DOHH2 (cell line): ENCODE data around the gene FAM174C.

Source experiments
- H3F3A ChIP-seq: fragments of 200-600 bp; sonication (generic), shearing (Covaris generic); 2 replicates; pipeline ENCODE4 v1.6.0; 2016; ENCODE audit warnings: antibody characterized with exemption, mild to moderate bottlenecking; ENCODE audit not compliant: control insufficient read depth, insufficient read depth
- H3K27ac ChIP-seq: fragments of 200-600 bp; sonication (generic); 2 replicates; pipeline ENCODE4 v1.5.1; 2014; ENCODE audit warnings: low read depth, mild to moderate bottlenecking, low read length, moderate library complexity
- H3K27me3 ChIP-seq: fragments of 200-600 bp; sonication (generic); 2 replicates; pipeline ENCODE4 v1.6.1; 2014; ENCODE audit warnings: mild to moderate bottlenecking, low read length, mixed read lengths; ENCODE audit not compliant: control insufficient read depth
- H3K36me3 ChIP-seq: fragments of 200-600 bp; sonication (generic); 2 replicates; pipeline ENCODE4 v1.6.1; 2014; ENCODE audit warnings: mild to moderate bottlenecking, low read length, moderate library complexity, mixed read lengths; ENCODE audit not compliant: control insufficient read depth
- H3K4me1 ChIP-seq: fragments of 200-600 bp; sonication (generic); 2 replicates; pipeline ENCODE4 v1.6.1; 2014; ENCODE audit warnings: mild to moderate bottlenecking, low read length, mixed read lengths; ENCODE audit not compliant: control insufficient read depth
- H3K4me2 ChIP-seq: fragments of 200-600 bp; sonication (generic); 2 replicates; pipeline ENCODE4 v1.6.0; 2014; ENCODE audit warnings: mild to moderate bottlenecking, low read length, moderate library complexity
- H3K4me3 ChIP-seq: fragments of 200-600 bp; sonication (generic); 2 replicates; pipeline ENCODE4 v1.5.1; 2014; ENCODE audit warnings: mild to moderate bottlenecking, low read length, mixed read lengths
- H3K79me2 ChIP-seq: fragments of 200-600 bp; sonication (generic); 2 replicates; pipeline ENCODE4 v1.6.1; 2014; ENCODE audit warnings: mild to moderate bottlenecking, low read length, mixed read lengths; ENCODE audit not compliant: control insufficient read depth
- H3K9me2 ChIP-seq: fragments of 200-600 bp; sonication (generic); replicated peaks from 2 replicates; pipeline ENCODE4 v1.6.1; 2014; ENCODE audit warnings: mild to moderate bottlenecking, low read length, mixed read lengths; ENCODE audit not compliant: control insufficient read depth
- H3K9me3 ChIP-seq: fragments of 200-600 bp; sonication (generic); 2 replicates; pipeline ENCODE4 v1.6.1; 2014; ENCODE audit warnings: antibody characterized with exemption, low read length, mixed read lengths; ENCODE audit not compliant: control insufficient read depth, insufficient read depth
- H4K20me1 ChIP-seq: fragments of 200-600 bp; sonication (generic); 2 replicates; pipeline ENCODE4 v1.6.0; 2014; ENCODE audit warnings: low read depth, mild to moderate bottlenecking, antibody characterized with exemption, low read length, moderate library complexity; ENCODE audit not compliant: control insufficient read depth, insufficient read depth
- EZH2phosphoT487 ChIP-seq: fragments of 200-600 bp; sonication (generic); IDR thresholded peaks from 2 replicates; pipeline ENCODE4 v1.6.1; 2017; ENCODE audit warnings: borderline replicate concordance, mild to moderate bottlenecking, antibody characterized with exemption, low read length, moderate library complexity, mixed read lengths
- TF ChIP-seq, protein P1 (sequence below): fragments of 200-600 bp; sonication (generic); IDR thresholded peaks from one replicate; pipeline ENCODE4 v1.5.1; 2014; ENCODE audit warnings: antibody characterized with exemption, mild to moderate bottlenecking, low read depth, low read length; ENCODE audit not compliant: poor library complexity, severe bottlenecking

FAM174C gene

DNA sequence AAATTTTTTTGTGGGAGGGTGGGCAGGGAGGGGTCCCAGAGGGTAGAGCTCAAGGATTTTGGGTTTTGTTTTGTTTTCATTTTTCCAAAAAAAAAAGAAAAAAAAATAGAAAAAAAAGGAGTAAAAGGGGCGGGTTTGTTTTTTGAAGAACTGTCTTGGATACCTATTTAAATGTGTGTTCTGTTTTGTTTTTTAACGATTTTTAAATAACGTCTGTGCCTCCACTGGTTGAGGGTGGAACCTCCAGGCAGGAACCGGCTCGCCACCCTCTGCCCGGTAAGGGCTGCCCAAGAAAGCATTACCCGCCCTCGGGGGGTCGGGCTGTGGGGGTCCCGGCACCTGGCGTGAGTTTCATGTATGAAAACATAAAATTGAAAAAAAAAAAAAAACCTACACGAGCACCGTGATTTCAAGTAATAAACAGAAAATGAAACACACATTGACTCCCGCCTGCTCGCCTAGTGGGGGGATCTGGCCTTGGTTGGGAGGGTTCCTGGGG is 16.6 kb upstream of the FAM174C start:
- Histone ChIP-seq H3K27me3 (no peaks in the 10 kb centered on the region), H4K20me1 (peaks cover 6% of the 10 kb centered on the region; the same call in 1 of the 2 replicates), H3F3A (peaks cover 47% of the 10 kb centered on the region), H3K4me1 (peaks cover 85% of the 10 kb centered on the region), H3K79me2 (peaks cover 51% of the 10 kb centered on the region), H3K36me3 (peaks cover 58% of the 10 kb centered on the region), H3K27ac (peak overlapping the region; percentile 85), H3K4me3 (peak overlapping the region; percentile 77), H3K9me3 (no peaks in the 10 kb centered on the region), H3K9me2 (no peaks in the 10 kb centered on the region), H3K4me2 (peak overlapping the region; percentile 98)
- TF ChIP-seq EZH2phosphoT487, result no peak
- TF ChIP-seq, protein P1, sequence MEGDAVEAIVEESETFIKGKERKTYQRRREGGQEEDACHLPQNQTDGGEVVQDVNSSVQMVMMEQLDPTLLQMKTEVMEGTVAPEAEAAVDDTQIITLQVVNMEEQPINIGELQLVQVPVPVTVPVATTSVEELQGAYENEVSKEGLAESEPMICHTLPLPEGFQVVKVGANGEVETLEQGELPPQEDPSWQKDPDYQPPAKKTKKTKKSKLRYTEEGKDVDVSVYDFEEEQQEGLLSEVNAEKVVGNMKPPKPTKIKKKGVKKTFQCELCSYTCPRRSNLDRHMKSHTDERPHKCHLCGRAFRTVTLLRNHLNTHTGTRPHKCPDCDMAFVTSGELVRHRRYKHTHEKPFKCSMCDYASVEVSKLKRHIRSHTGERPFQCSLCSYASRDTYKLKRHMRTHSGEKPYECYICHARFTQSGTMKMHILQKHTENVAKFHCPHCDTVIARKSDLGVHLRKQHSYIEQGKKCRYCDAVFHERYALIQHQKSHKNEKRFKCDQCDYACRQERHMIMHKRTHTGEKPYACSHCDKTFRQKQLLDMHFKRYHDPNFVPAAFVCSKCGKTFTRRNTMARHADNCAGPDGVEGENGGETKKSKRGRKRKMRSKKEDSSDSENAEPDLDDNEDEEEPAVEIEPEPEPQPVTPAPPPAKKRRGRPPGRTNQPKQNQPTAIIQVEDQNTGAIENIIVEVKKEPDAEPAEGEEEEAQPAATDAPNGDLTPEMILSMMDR, result no peak

DNA sequence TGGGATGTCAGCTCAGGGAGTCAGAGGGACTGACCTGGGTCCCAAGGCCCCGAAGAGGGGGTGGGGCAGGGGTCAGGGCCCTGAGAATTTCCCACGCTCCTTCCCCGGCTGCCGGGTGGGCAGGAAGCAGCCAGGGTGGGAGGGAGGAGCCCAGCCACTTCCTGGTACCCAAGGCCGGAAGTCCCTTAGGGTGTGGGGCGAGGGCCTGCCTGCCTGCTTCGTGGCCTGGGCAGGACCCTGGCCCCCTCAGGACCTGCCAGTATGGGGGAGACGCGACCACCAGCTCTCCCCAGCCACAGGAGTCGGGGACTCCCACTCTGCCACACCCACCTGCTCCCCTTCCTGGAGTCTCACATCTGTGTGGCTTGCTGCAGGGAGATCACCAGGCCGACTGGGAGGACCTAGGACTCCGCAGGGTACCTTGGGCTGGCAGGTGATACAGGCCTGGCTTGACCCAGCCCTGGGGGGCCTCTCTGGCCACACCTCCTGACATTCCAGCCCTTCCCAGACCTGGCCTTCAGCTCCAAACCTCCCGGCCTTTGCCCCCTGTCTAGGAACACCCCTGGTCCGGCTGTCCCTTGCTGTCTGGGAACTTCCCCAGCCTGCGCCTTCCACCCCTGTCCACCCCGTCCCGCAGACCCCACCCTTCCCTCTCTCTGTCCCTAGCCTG is 16.0 kb upstream of the FAM174C start:
- H3K4me3 ChIP-seq, result peak overlapping the region; percentile 77
- no peaks in the 10 kb centered on the region for H3K9me2 ChIP-seq
- peaks cover 45% of the 10 kb centered on the region for H3K79me2 ChIP-seq
- H4K20me1 ChIP-seq, result peaks cover 2% of the 10 kb centered on the region; the same call in 1 of the 2 replicates
- TF ChIP-seq, protein P1, result no peak
- TF ChIP-seq EZH2phosphoT487, result no peak
- H3K36me3 ChIP-seq, result peaks cover 55% of the 10 kb centered on the region
- no peaks in the 10 kb centered on the region for H3K9me3 ChIP-seq
- peak overlapping the region; percentile 98 for H3K4me2 ChIP-seq
- H3K27ac ChIP-seq, result peak overlapping the region; percentile 85
- H3K27me3 ChIP-seq, result no peaks in the 10 kb centered on the region
- H3F3A ChIP-seq, result peaks cover 51% of the 10 kb centered on the region
- peaks cover 85% of the 10 kb centered on the region for H3K4me1 ChIP-seq

DNA sequence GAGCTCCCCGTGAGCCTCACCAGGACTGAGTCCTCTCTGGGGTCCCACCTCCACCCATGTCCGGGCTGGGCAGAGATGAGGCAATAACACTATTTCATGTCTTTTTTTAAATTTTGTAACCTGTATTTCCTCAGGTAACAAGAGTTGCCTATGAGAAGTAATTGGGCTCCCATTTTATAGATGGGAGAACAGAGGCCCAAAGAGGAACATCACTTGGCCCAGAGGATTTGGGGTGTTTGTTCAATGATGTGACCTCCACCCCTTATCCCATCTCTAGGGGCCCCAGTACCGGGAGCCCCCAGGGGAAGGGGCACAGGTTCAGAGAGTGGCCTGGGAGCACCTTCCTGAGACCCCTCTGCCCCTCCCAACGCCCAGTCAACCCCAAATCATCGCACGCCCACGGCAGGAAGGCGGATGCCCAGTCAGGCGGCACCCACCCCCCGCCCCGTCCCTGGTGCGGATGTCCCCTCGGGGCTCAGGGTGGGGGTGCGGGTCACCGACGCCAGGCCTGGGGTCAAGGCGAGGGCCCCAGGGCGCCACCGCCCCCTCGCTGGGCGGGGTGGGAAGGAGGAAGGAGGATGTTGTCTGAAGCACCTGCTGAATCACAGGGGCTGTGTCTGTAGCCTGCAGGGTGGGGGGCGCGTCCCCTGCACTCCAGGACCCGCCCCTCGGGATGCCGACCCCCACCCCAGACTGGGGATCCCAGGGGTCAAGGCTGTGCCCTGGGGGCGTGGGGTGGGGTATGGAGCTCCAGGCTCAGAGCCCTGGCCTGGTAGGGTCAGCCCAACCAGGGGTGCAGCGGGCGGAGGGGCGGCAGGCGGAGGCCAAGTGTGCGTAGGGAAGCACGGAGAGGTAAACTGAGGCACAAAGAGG is 15.2 kb upstream of the FAM174C start:
- H3F3A ChIP-seq, result peaks cover 58% of the 10 kb centered on the region
- H3K9me3 ChIP-seq, result no peaks in the 10 kb centered on the region
- H3K36me3 ChIP-seq, result peaks cover 50% of the 10 kb centered on the region
- TF ChIP-seq, protein P1, result no peak
- no peak for TF ChIP-seq EZH2phosphoT487
- no peaks in the 10 kb centered on the region for H3K27me3 ChIP-seq
- peaks cover 38% of the 10 kb centered on the region for H3K79me2 ChIP-seq
- no peaks in the 10 kb centered on the region for H3K9me2 ChIP-seq
- peak overlapping the region; percentile 98 for H3K4me2 ChIP-seq
- H3K4me1 ChIP-seq, result peaks cover 85% of the 10 kb centered on the region
- H3K27ac ChIP-seq, result peak overlapping the region; percentile 85
- H4K20me1 ChIP-seq, result no peaks in the 10 kb centered on the region
- H3K4me3 ChIP-seq, result peak overlapping the region; percentile 77
